GM18502 (cell line): Measurements from ENCODE around the gene MARCHF6.

Source experiments
- ATAC-seq: cut with Tn5 transposase; IDR thresholded peaks from one replicate; pipeline ENCODE4 v1.9.1; 2021; ENCODE audit warnings: mild to moderate bottlenecking; ENCODE audit not compliant: unreplicated experiment, poor library complexity

The MARCHF6 gene

GRCh38 chr5:10321882-10322281 is 31.6 kb upstream of the MARCHF6 start:
- no peak for ATAC-seq

DNA sequence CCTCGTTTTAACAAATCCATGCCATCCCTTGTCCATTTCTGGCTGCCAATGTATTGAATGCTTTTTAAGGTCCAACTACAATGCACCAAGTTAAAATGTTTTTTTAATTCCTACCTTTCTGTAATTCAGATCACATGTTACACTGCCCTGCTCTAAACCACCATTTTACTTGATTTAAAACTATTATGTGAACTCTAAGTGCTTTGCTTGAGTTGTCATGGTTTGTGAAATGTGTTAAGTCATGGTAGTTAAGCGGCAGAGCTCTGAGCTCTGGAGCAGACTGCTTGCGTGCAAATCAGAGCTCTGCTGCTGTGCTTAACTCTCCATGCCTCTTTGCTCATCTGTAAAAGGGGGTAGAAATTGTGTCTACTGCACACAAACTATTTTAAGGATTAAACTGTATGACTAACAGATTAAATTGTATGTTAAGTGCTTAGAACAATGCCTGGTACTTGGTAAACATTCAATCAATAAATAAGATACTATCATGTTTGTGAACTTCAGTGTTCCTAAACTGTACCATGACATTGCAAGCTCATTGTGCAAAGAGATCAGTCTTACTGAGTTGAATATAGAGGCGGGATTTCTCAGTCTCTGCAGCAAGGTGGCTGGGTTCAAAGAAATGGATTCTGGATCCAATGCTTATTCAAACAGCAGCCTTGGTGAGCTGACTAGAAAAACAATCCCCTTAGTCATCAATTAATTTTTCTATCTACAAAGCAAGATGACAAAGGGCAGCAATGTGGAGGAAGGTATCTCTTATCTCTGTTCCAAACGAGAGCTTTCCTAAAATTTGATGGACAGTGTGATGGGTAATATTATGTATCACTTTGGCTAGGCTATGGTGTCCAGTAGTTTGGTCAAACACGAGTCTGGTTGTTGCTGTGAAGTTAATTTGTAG is 29.7 kb upstream of the MARCHF6 start:
- no peak for ATAC-seq

- no peak for ATAC-seq
Observed at GRCh38 chr5:10324518-10325370, 28.8 kb upstream of the MARCHF6 start.

GRCh38 chr5:10328323-10328722 is 25.2 kb upstream of the MARCHF6 start:
- ATAC-seq, result no peak

DNA sequence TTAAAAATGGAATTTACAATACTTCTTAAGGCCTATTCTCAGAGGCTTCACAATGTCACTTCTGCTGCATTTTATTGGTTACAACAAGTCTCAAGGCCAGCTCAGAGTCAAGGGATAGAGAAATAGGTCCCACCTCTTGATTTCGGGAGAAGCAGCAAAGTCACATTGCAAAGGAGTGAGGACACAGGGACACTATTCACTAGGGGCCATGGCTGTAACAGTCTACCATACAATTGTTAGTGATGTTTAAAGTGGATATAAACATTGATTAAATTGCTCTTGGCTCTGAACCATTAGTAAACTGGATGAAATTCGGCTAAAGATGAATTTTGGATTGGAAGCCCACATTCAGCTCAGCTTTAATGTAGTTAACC is 24.1 kb upstream of the MARCHF6 start:
- ATAC-seq, result no peak

DNA sequence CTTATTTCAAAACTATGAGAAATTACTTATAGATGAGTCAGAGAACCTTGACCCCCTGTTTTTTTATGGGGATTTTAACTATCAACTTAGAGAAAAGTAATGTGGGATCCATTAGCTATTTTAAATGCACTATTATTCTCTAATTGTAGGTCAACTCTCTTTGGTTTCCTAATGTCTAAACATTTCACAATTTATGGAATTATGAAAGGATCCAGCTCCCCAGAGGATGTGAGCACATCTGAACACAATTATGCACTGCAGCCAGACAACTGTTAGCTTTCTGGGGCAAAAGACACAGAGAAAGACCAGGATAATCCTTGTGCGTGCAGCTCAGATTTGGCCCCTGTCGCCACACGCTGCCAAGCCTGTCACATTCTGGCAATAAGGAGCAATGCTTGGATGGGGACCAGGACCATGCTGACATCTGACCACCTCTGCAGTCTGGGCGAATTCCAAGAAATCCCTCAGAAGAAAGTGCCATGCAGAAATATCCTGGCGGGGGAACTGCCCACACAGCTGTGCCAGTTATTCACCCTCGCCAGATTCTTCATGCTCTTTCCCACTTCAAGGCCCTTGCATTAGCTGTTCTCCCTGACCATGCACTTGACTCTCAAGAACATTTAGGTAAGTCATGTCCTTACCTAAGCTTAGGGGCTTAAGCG is 23.5 kb upstream of the MARCHF6 start:
- ATAC-seq, result no peak

DNA sequence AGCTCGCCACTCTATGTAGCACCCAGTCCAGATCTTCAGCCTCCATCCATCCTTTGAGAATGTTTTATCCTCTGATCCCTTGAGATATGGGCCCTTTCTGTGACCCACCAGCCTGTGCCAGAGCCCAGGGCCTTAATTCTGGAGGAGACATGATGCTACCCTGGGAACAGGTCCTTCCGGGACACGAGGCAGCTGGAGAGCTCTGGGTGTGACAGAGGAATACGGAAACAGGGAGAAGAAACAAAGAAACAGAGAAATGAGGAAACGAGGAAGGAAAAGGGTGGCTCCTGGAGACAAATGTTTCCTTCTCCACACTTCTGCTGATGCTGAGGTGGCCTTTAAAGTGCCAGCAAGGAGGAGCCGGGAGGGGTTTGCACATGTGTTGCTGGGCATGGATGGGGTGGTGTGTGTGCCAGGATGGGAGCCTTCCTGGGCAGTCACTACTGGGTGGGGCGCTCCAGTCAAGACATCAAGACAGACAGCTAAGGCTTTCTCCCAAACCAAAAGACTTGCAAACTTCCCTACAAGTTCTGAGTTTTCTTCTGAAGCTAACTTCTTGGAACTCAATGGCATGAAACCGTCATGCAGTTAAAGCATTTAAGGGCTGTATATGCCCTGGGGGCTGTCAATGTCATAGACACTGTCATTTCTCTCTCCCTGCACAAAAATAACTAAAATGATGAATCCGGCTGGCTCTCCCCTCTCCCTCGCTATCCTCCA is 22.8 kb upstream of the MARCHF6 start:
- no peak for ATAC-seq

DNA sequence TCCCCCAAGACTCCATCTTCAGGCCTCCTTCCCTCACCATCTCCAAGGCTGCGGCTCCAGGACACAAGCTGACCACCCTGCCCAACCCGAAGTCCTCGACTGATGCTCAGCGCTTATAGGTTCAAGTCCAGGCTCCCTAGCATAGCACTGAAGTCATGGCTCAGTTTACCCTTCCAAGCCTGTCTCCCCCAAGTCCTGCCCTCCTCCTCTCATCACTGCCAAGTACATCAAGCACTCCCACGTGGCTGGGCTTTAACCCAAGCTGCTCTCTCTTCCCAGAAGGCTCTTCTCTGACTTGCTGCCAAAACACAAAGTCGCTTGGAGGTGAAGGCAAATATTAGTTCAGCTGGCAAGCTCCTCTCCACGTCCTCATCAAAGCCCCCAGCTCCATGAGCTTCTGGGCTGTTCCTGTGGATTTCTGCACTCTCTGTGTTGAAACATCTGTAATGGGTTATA is 22.1 kb upstream of the MARCHF6 start:
- no peak for ATAC-seq

DNA sequence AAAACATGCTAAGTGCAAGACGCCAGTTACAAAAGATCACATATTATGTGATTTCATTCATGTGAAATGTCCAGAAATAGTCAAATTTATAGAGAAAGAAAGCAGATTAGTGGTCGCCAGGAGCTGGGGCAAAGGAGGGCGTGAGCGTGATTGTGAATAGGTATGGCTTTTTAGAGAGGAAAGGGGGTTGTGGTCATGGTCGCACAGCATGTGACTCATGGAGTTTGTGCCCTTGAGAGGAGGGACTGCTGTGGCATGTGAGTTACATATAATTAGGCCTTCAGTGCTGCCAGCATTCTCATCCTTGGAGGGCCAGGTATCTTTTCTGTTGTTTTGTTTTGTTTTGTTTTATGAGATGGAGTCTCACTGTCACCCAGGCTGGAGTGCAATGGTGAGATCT is 21.2 kb upstream of the MARCHF6 start:
- no peak for ATAC-seq

DNA sequence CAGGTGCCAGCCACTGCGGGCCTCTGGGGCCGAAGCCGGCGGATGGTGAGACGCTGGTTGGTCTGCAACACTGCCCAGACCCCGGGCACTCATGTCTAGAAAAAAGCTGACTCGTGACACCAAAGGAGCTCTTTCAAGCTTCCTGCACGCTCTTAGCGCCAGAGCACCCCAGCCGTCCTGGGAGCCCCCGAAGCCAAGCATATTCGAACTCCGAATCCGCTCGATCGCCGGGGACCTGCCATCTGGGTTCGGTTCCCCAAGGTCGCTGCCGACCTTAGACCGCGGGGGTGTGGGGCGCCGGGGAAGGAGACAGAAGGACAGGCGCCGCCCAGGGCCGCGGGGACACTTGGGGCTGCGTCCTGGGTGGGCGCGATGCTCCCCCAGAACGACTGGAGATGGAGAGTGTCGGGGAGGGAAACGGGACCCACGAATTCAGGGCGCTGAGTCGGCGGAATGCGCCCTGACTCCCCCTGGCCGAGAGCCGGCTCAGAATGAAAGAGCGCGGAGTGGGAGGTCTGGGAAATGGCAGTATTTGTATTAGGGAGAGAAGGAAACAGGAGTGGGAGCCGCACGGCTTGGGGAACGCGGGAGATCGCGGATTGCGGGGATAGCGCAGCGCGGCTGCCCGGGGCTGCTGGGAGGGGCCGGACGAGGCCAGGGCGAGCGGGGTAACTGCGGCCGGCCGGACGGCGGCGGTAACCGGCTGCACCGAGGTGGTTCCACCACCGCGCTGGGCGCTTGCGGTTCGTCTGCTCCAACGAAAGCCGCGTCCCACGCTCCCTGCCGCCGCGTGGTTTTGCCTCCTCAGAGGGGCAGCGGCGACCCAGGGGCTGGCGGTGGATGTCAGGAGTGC is 20.1 kb upstream of the MARCHF6 start:
- ATAC-seq, result peak; percentile 62

DNA sequence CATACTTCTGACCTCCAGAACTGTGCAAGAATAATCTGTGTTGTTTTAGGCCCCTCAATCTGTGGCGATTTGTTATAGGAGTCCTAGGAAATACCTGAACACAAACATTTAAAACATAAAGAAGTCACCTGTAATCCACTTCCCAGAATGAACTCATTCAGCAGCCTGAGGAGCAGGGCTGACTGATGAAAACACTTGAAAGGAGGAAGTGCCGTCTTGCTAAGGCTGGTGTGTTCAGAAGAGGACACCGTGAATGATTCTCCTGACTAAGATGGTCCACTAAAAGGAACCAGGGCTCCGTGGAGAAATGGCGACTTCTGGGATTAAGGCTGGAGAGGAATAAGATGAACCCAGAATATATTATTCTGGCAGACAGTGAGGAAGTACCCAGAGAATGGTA is 18.7 kb upstream of the MARCHF6 start:
- no peak for ATAC-seq

- no peak for ATAC-seq
Observed at GRCh38 chr5:10335711-10336470, 17.6 kb upstream of the MARCHF6 start.

DNA sequence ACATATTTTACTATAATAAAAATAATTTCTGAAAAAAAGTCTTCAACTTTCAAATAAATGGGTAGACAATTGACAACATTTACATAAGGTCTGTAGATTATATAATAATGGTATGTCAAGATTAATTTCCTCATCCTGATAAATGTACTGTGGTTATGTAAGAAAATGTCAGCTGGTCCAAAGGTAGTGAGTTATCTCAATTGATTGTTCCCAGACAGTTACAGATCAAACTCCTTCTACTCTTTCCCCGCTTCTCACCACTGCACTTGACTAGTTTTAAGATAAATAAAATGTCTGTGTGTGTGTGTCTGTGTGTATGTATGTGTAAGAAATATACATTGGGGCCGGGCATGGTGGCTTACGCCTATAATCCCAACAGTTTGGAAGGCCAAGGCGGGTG is 16.4 kb upstream of the MARCHF6 start:
- no peak for ATAC-seq

GRCh38 chr5:10337986-10338385 is 15.5 kb upstream of the MARCHF6 start:
- ATAC-seq, result no peak

DNA sequence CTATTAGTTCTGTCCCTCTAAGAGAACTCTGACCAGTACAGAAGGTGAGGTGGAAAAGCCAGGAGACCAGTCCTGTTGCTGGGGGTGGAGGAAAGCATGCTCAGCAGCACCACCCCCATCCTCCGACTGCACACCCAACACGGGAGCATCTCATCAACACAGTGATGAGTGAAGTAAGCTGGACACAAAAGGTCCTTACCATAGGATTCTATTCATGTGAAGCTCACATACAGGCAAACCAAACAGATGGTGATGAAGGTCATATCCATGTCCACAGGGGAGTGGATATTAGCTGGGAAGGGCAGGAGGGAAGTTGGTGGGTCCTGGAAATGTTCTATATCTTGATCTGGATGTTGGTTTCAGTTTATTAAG is 14.8 kb upstream of the MARCHF6 start:
- no peak for ATAC-seq

GRCh38 chr5:10339058-10339811 is 14.3 kb upstream of the MARCHF6 start:
- ATAC-seq, result no peak

DNA sequence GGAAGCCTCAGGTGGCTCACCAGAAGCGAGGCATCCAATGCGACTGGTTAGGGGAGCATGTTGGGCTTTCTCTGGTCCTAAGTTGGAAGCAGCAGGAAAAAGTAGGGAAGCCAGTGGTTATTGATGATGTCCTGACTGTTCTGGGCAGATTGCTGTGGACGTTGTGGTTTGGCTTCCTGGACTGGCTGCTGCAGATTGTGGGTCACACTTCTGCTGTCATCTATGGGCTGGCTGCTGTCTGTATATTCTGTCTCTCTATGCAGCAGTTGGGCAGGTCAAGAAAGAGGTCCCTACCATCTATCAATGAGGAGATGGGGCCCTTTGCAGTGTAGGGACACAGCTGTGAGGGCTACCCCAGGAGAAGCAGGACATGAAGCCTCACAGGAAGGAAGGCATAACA is 13.5 kb upstream of the MARCHF6 start:
- no peak for ATAC-seq

- no peak for ATAC-seq
Observed at GRCh38 chr5:10343486-10343885, 10.0 kb upstream of the MARCHF6 start.
